H9 (cell line): ENCODE results near the gene EPS8L1. TPM values are rescaled to one million over a fixed set of nuclear protein-coding genes. Genes with fewer than 3 reads are reported as not detected.

Experiments
- DNase-seq: peaks from one replicate; pipeline ENCODE4 v3.0.0-alpha.2; 2017
- H2AFZ ChIP-seq: one replicate; pipeline ENCODE4 v1.6.1; 2013; ENCODE audit warnings: mild to moderate bottlenecking, low read length, control low read depth, moderate library complexity
- H2AK5ac ChIP-seq: 2 replicates; pipeline ENCODE4 v1.6.1; 2013; ENCODE audit warnings: low read length, control low read depth, mixed read lengths; ENCODE audit not compliant: insufficient read length
- H2BK120ac ChIP-seq: one replicate; pipeline ENCODE4 v1.6.1; 2013; ENCODE audit warnings: low read depth, mild to moderate bottlenecking, low read length, control low read depth, inconsistent platforms; ENCODE audit not compliant: poor library complexity, severe bottlenecking
- H2BK12ac ChIP-seq: 2 replicates; pipeline ENCODE4 v1.6.1; 2013; ENCODE audit warnings: low read length, control low read depth, mixed read lengths, low read depth; ENCODE audit not compliant: insufficient read length
- H2BK15ac ChIP-seq: 2 replicates; pipeline ENCODE4 v1.6.1; 2013; ENCODE audit warnings: low read depth, low read length, control low read depth
- H2BK20ac ChIP-seq: one replicate; pipeline ENCODE4 v1.6.1; 2013; ENCODE audit warnings: low read depth, mild to moderate bottlenecking, low read length, control low read depth, inconsistent platforms; ENCODE audit not compliant: poor library complexity, severe bottlenecking
- H2BK5ac ChIP-seq: 2 replicates; pipeline ENCODE4 v1.6.1; 2013; ENCODE audit warnings: low read length, control low read depth, mixed read lengths; ENCODE audit not compliant: insufficient read length
- H3K14ac ChIP-seq: 2 replicates; pipeline ENCODE4 v1.6.1; 2013; ENCODE audit warnings: low read length, control low read depth; ENCODE audit not compliant: insufficient read depth
- H3K18ac ChIP-seq: 2 replicates; pipeline ENCODE4 v1.6.1; 2013; ENCODE audit warnings: low read depth, mild to moderate bottlenecking, mixed read lengths, low read length, control low read depth; ENCODE audit not compliant: insufficient read length
- H3K23ac ChIP-seq: 2 replicates; pipeline ENCODE4 v1.6.1; 2013; ENCODE audit warnings: low read length, control low read depth, mixed read lengths, low read depth; ENCODE audit not compliant: insufficient read length
- H3K23me2 ChIP-seq: 2 replicates; pipeline ENCODE4 v1.6.1; 2013; ENCODE audit warnings: low read depth, mild to moderate bottlenecking, mixed read lengths, low read length, control low read depth; ENCODE audit not compliant: insufficient read length, poor library complexity, severe bottlenecking
- H3K27ac ChIP-seq: 2 replicates; pipeline ENCODE4 v1.5.1; 2013; ENCODE audit warnings: low read length, control low read depth, mixed read lengths, low read depth; ENCODE audit not compliant: insufficient read length
- H3K27me3 ChIP-seq: 2 replicates; pipeline ENCODE4 v1.6.1; 2013; ENCODE audit warnings: low read length, control low read depth, inconsistent platforms; ENCODE audit not compliant: insufficient read depth
- H3K4ac ChIP-seq: 2 replicates; pipeline ENCODE4 v1.6.1; 2013; ENCODE audit warnings: low read depth, mild to moderate bottlenecking, control low read depth, inconsistent platforms, low read length, moderate library complexity
- H3K4me1 ChIP-seq: 2 replicates; pipeline ENCODE4 v1.6.1; 2013; ENCODE audit warnings: low read length, control low read depth, inconsistent platforms; ENCODE audit not compliant: insufficient read depth
- H3K4me2 ChIP-seq: 2 replicates; pipeline ENCODE4 v1.6.1; 2013; ENCODE audit warnings: low read length, control low read depth, mixed read lengths; ENCODE audit not compliant: insufficient read length, insufficient read depth
- H3K56ac ChIP-seq: 2 replicates; pipeline ENCODE4 v1.6.1; 2013; ENCODE audit warnings: low read depth, mild to moderate bottlenecking, mixed read lengths, low read length, control low read depth; ENCODE audit not compliant: insufficient read length
- H3K79me1 ChIP-seq: 2 replicates; pipeline ENCODE4 v1.6.1; 2013; ENCODE audit warnings: low read depth, mild to moderate bottlenecking, moderate library complexity, low read length, control low read depth, inconsistent platforms; ENCODE audit not compliant: insufficient read depth, poor library complexity, severe bottlenecking
- H3K79me2 ChIP-seq: 2 replicates; pipeline ENCODE4 v1.6.1; 2013; ENCODE audit warnings: low read length, control low read depth, inconsistent platforms; ENCODE audit not compliant: insufficient read depth
- H3K9ac ChIP-seq: 2 replicates; pipeline ENCODE4 v1.6.1; 2013; ENCODE audit warnings: low read length, control low read depth, mixed read lengths; ENCODE audit not compliant: insufficient read length; ENCODE audit errors: extremely low read depth
- H3K9me3 ChIP-seq: one replicate; pipeline ENCODE4 v1.6.1; 2013; ENCODE audit warnings: low read depth, low read length, inconsistent platforms; ENCODE audit not compliant: control insufficient read depth
- H3T11ph ChIP-seq: one replicate; pipeline ENCODE4 v1.6.1; 2013; ENCODE audit warnings: mild to moderate bottlenecking, low read length, control low read depth, inconsistent platforms
- H4K20me1 ChIP-seq: one replicate; pipeline ENCODE4 v1.6.1; 2013; ENCODE audit not compliant: control insufficient read depth, insufficient read length, insufficient read depth
- H4K5ac ChIP-seq: 2 replicates; pipeline ENCODE4 v1.6.1; 2013; ENCODE audit warnings: low read depth, mild to moderate bottlenecking, mixed read lengths, low read length, control low read depth; ENCODE audit not compliant: insufficient read length
- H4K8ac ChIP-seq: replicated peaks from 2 replicates; pipeline ENCODE4 v1.6.1; 2013; ENCODE audit warnings: low read length, control low read depth, mixed read lengths, low read depth; ENCODE audit not compliant: insufficient read length
- H4K91ac ChIP-seq: 2 replicates; pipeline ENCODE4 v1.6.1; 2013; ENCODE audit warnings: low read depth, mild to moderate bottlenecking, moderate library complexity, mixed read lengths, low read length, control low read depth; ENCODE audit not compliant: insufficient read length
- H3K27ac Mint-ChIP-seq, 3 experiments: 2 replicates in 2 of 3; 3 replicates in 1 of 3; pipeline ENCODE4 v1.8.0; 2020 to 2021; ENCODE audit warnings: mixed read lengths in 3 of 3, mild to moderate bottlenecking in 1 of 3, moderate library complexity in 1 of 3
- H3K27me3 Mint-ChIP-seq: 2 replicates; pipeline ENCODE4 v1.8.0; 2021; ENCODE audit warnings: low read depth, mild to moderate bottlenecking, moderate library complexity, mixed read lengths
- H3K36me3 Mint-ChIP-seq, 3 experiments: 2 replicates in 2 of 3; 3 replicates in 1 of 3; pipeline ENCODE4 v1.8.0; 2020 to 2021; ENCODE audit warnings: low read depth in 3 of 3, mixed read lengths in 3 of 3; ENCODE audit not compliant: insufficient read depth in 1 of 3
- H3K4me1 Mint-ChIP-seq, 2 experiments: 2 replicates each; pipeline ENCODE4 v1.8.0; 2020; ENCODE audit warnings: mixed read lengths in 2 of 2
- H3K4me3 Mint-ChIP-seq, 2 experiments: 2 replicates in 1 of 2; 3 replicates in 1 of 2; pipeline ENCODE4 v1.8.0; 2020 to 2021; ENCODE audit warnings: mild to moderate bottlenecking in 2 of 2, mixed read lengths in 2 of 2, moderate library complexity in 1 of 2
- H3K9me3 Mint-ChIP-seq, 2 experiments: 2 replicates in 1 of 2; 3 replicates in 1 of 2; pipeline ENCODE4 v1.8.0; 2020; ENCODE audit warnings: mild to moderate bottlenecking in 2 of 2, mixed read lengths in 2 of 2, moderate library complexity in 1 of 2
- WGBS: extraction: QIAGEN DNeasy Blood & Tissue Kit; methylation state at CpG from one replicate; pipeline ENCODE4 v1.1.7; 2013; ENCODE audit warnings: missing lambda C conversion rate, low lambda C conversion rate, mixed read lengths; ENCODE audit not compliant: insufficient read length; ENCODE audit errors: extremely low coverage; 5-methylcytosine and 5-hydroxymethylcytosine counted together
- total RNA-seq: library from RNA; stranded (reverse); gene quantifications from 2 replicates; pipeline ENCODE4 v1.2.1, GENCODE V29; 2021
- TF ChIP-seq, protein P1 (sequence below): fragments of 200-600 bp; sonication (generic); conservative IDR thresholded peaks from 3 replicates; pipeline ENCODE4 v1.8.0; 2021; ENCODE audit warnings: antibody characterized with exemption, mild to moderate bottlenecking

The EPS8L1 gene
- total RNA-seq, 1 experiment from 2014 or later, result 24.0 TPM

- Histone ChIP-seq H3K9me3 (no peaks in the 10 kb centered on the region), H3K9ac (no peak overlapping the region), H3K79me1 (peaks cover 3% of the 10 kb centered on the region), H3K4me1 (no peaks in the 10 kb centered on the region), H3K23ac (no peak overlapping the region), H4K91ac (no peak overlapping the region), H2BK12ac (no peak overlapping the region), H2BK5ac (no peak overlapping the region), H3K4ac (no peak overlapping the region), H2AK5ac (no peak overlapping the region), H3K14ac (no peak overlapping the region), H2AFZ (no peak overlapping the region), H3K27me3 (no peaks in the 10 kb centered on the region), H3K4me2 (no peak overlapping the region), H2BK120ac (no peak overlapping the region), H3K23me2 (peaks cover 3% of the 10 kb centered on the region), H3K27ac (no peak overlapping the region), H3K18ac (no peak overlapping the region), H3T11ph (no peak overlapping the region), H4K5ac (no peak overlapping the region), H4K20me1 (peaks cover 2% of the 10 kb centered on the region), H4K8ac (no peak overlapping the region), H3K56ac (no peak overlapping the region), H2BK15ac (no peak overlapping the region), H3K79me2 (no peaks in the 10 kb centered on the region), H2BK20ac (no peak overlapping the region)
- H3K27me3 Mint-ChIP-seq, result no peaks in the 10 kb centered on the region; the same call in 1 of the 2 replicates
- H3K4me3 Mint-ChIP-seq, result peak overlapping the region in 1 of 2 experiments; percentile 56; a peak in 1 of 5 replicates
- H3K4me1 Mint-ChIP-seq, result peaks cover 4 to 21% of the 10 kb centered on the region in 2 experiments
- no CpG with 5 or more reads among the region's 32 CpGs for WGBS
- DNase-seq, result peak; percentile 84
- H3K27ac Mint-ChIP-seq, result peak overlapping the region in 2 of 3 experiments; percentile 68 to 91; a peak in 4 of 7 replicates
- peaks cover 15 to 23% (median 17%) of the 10 kb centered on the region in 3 experiments; a peak in 6 of 7 replicates for H3K36me3 Mint-ChIP-seq
- H3K9me3 Mint-ChIP-seq, result no peaks in the 10 kb centered on the region; a peak in 1 of 5 replicates
- TF ChIP-seq, protein P1, sequence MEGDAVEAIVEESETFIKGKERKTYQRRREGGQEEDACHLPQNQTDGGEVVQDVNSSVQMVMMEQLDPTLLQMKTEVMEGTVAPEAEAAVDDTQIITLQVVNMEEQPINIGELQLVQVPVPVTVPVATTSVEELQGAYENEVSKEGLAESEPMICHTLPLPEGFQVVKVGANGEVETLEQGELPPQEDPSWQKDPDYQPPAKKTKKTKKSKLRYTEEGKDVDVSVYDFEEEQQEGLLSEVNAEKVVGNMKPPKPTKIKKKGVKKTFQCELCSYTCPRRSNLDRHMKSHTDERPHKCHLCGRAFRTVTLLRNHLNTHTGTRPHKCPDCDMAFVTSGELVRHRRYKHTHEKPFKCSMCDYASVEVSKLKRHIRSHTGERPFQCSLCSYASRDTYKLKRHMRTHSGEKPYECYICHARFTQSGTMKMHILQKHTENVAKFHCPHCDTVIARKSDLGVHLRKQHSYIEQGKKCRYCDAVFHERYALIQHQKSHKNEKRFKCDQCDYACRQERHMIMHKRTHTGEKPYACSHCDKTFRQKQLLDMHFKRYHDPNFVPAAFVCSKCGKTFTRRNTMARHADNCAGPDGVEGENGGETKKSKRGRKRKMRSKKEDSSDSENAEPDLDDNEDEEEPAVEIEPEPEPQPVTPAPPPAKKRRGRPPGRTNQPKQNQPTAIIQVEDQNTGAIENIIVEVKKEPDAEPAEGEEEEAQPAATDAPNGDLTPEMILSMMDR, result peak; percentile 54
Observed at GRCh38 chr19:55094456-55095259, 19.0 kb downstream of the EPS8L1 start.
